ENCODE measurements around the gene BOC. TPM values are rescaled to one million over a fixed set of nuclear protein-coding genes. Genes with fewer than 3 reads are reported as not detected.
A peak's percentile ranks its signal among the peaks of the same experiment; 100 is the strongest.

The BOC gene
- total and polyA plus RNA-seq, 2 of the 8 experiments (the other 6 are each of a cell fraction or from before 2014, with no cell fraction given), result 6.9 to 9.3 TPM

GRCh38 chr3:113200946-113201345 is 10.4 kb upstream of the BOC start:
- TF ChIP-seq ATF3 (IDR thresholded peaks at IDR 0.05; ENCODE audit: insufficient read depth, low read depth, low read length), result no peak
- TF ChIP-seq CBX8 (IDR thresholded peaks at IDR 0.05; ENCODE audit: borderline replicate concordance, low read depth, low read length), result no peak
- TF ChIP-seq CEBPB (IDR thresholded peaks at IDR 0.05; ENCODE audit: low read depth, low read length), result peak; percentile 76; the same call in 1 of the 2 replicates
- Histone ChIP-seq H4K91ac (replicated peaks; ENCODE audit: insufficient read length, low read length) (no peak overlapping the region), H2BK15ac (ENCODE audit: low read length) (no peak overlapping the region), H3K18ac (ENCODE audit: extremely low read depth, low read length) (no peak overlapping the region), H4K20me1 (replicated peaks in 1 of 2; ENCODE audit: control insufficient read depth in 1 of 2, insufficient read depth in 2 of 2, low read length in 2 of 2) (no peaks in the 10 kb centered on the region), H3K4me3 (ENCODE audit: extremely low read depth in 1 of 4, insufficient read depth in 2 of 4, low read depth in 3 of 4, low read length in 4 of 4) (no peak overlapping the region), H4K5ac (ENCODE audit: insufficient read length, low read depth, low read length) (no peak overlapping the region), H3K27ac (ENCODE audit: low read depth, low read length) (no peak overlapping the region), H3K9ac (replicated peaks in 1 of 4; ENCODE audit: extremely low read depth in 1 of 4, low read depth in 3 of 4, low read length in 3 of 4) (no peak overlapping the region), H3K23ac (ENCODE audit: insufficient read length) (no peak overlapping the region), H4K8ac (ENCODE audit: extremely low read depth, insufficient read depth, low read length) (no peak overlapping the region), H3K4me1 (replicated peaks in 1 of 4; ENCODE audit: control insufficient read depth in 3 of 4, insufficient read depth in 4 of 4, low read length in 3 of 4) (no peaks in the 10 kb centered on the region), H2BK20ac (ENCODE audit: low read length) (no peak overlapping the region), H3K36me3 (ENCODE audit: control insufficient read depth in 2 of 4, insufficient read depth in 4 of 4, low read length in 3 of 4) (no peaks in the 10 kb centered on the region), H3K27me3 (replicated peaks in 1 of 4; ENCODE audit: control insufficient read depth in 3 of 4, extremely low read depth in 1 of 4, insufficient read depth in 3 of 4, low read length in 3 of 4) (no peaks in the 10 kb centered on the region), H3K14ac (ENCODE audit: insufficient read length) (no peak overlapping the region), H3K9me3 (ENCODE audit: insufficient read depth in 2 of 2, low read depth in 1 of 2, low read length in 1 of 2) (peaks cover 0 to 2% of the 10 kb centered on the region in 2 experiments; a peak in 1 of 4 replicates), H3K4ac (replicated peaks; ENCODE audit: insufficient read length, low read depth, low read length) (no peak overlapping the region), H2AFZ (ENCODE audit: low read length) (no peak overlapping the region), H2BK12ac (ENCODE audit: low read depth, low read length) (no peak overlapping the region), H3K4me2 (ENCODE audit: insufficient read depth in 1 of 2, low read depth in 2 of 2, low read length in 2 of 2) (no peak overlapping the region), H2BK120ac (replicated peaks; ENCODE audit: low read depth, low read length) (no peak overlapping the region), H2AK5ac (ENCODE audit: low read depth, low read length) (no peak overlapping the region), H3K79me2 (ENCODE audit: control insufficient read depth in 1 of 2, insufficient read depth in 2 of 2, low read length in 2 of 2) (no peaks in the 10 kb centered on the region), H3K23me2 (ENCODE audit: low read depth, low read length) (no peaks in the 10 kb centered on the region; the same call in 1 of the 2 replicates), H2BK5ac (ENCODE audit: low read depth, low read length) (no peak overlapping the region), H3K56ac (replicated peaks; ENCODE audit: insufficient read length, low read depth, low read length) (no peak overlapping the region), H3K79me1 (ENCODE audit: low read depth, low read length) (no peaks in the 10 kb centered on the region)
- ChIA-PET POLR2A (ENCODE audit: partially characterized antibody) (no interaction called here), CTCF (ENCODE audit: partially characterized antibody) (interaction anchor here (0.7 kb wide), 1 partner anchor 100 kb away, joined by 4 read pairs; no protein-coding TSS in a partner anchor)
- no peak for FAIRE-seq
- no peak for DNase-seq (ENCODE audit: low read depth in 1 of 2, low spot score in 2 of 2)
- WGBS, 2 experiments (ENCODE audit: extremely low coverage in 1 of 2, insufficient coverage in 1 of 2, insufficient read length in 1 of 2, insufficient replicate concordance in 2 of 2, low coverage in 1 of 2, low lambda C conversion rate in 2 of 2, missing lambda C conversion rate in 1 of 2), result 86% methylated on average over 1 of the region's 1 CpG; no CpG with 5 or more reads in 1 of the 2 experiments
